Ectodermal cell (in vitro differentiated cells): Measurements from ENCODE around the gene PRRC2C.

Experiments
- H3K27ac ChIP-seq: 2 replicates; pipeline ENCODE4 v1.7.0; 2013; ENCODE audit warnings: mild to moderate bottlenecking, low read depth, low read length; ENCODE audit not compliant: insufficient read depth, poor library complexity, severe bottlenecking
- H3K27me3 ChIP-seq: 2 replicates; pipeline ENCODE4 v1.7.0; 2013; ENCODE audit warnings: mild to moderate bottlenecking, low read length; ENCODE audit not compliant: insufficient read depth, control insufficient read depth, poor library complexity, severe bottlenecking
- H3K36me3 ChIP-seq: one replicate; pipeline ENCODE4 v1.7.0; 2013; ENCODE audit warnings: low read length; ENCODE audit not compliant: control insufficient read depth, insufficient read depth
- H3K4me1 ChIP-seq: one replicate; pipeline ENCODE4 v1.7.0; 2013; ENCODE audit warnings: low read length; ENCODE audit not compliant: control insufficient read depth, insufficient read depth
- H3K4me3 ChIP-seq: 2 replicates; pipeline ENCODE4 v1.7.0; 2013; ENCODE audit warnings: low read depth, low read length, control low read depth; ENCODE audit not compliant: insufficient read depth
- H3K9me3 ChIP-seq: 2 replicates; pipeline ENCODE4 v1.7.0; 2013; ENCODE audit warnings: mild to moderate bottlenecking, low read length, moderate library complexity; ENCODE audit not compliant: control insufficient read depth
- WGBS, 2 experiments: methylation state at CpG; one replicate each; pipeline ENCODE4 v1.1.7; 2013; ENCODE audit warnings: missing lambda C conversion rate in 2 of 2; 5-methylcytosine and 5-hydroxymethylcytosine counted together

Gene PRRC2C

DNA sequence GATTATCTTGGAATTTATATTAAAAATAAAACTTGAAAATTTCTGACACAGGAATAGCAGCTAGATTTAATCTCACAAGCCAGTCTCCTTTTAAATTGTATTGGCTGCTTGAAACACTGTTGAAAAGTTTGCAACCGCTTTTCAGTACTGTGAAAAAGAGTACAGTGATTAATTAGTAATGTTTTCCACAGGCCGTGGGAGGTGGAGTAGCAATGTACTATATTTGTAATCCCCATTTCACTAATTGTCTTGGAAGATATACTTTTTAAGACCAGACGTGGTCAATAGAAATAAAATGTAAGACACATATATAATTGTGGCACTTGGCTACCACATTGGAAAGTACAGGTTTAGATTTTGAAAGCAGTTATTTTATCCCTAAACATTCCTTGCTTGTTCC, 95.9 kb downstream of the PRRC2C start:
- H3K4me1 ChIP-seq = no peaks in the 10 kb centered on the region
- no peaks in the 10 kb centered on the region for H3K27me3 ChIP-seq
- H3K36me3 ChIP-seq = peaks cover 62% of the 10 kb centered on the region
- no peaks in the 10 kb centered on the region for H3K9me3 ChIP-seq
- H3K27ac ChIP-seq = no peak overlapping the region
- 94% methylated on average over 2 of the region's 3 CpGs for WGBS, 2 experiments
- H3K4me3 ChIP-seq = no peak overlapping the region

DNA sequence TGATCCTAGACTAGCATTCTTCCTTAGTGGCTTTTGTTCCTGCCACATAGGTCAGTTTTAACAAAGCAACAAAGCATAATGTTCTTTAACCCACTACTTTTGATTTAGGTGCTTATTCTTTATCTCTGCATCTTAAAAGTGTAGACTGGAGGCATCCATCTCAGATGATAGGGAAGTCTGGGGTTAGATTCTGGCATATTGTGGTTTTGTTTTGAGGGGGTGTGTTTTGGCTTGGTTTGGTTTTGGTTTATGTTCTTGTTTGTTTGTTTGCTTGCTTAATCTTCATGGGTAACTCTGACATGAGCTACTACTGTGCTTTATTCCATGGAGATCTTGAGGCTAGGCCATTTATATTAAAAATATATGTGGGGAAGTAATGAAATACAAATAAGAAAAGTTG, 96.4 kb downstream of the PRRC2C start:
- peaks cover 57% of the 10 kb centered on the region for H3K36me3 ChIP-seq
- no peaks in the 10 kb centered on the region for H3K27me3 ChIP-seq
- no peaks in the 10 kb centered on the region for H3K4me1 ChIP-seq
- no peak overlapping the region for H3K4me3 ChIP-seq
- no peak overlapping the region for H3K27ac ChIP-seq
- H3K9me3 ChIP-seq = no peaks in the 10 kb centered on the region

DNA sequence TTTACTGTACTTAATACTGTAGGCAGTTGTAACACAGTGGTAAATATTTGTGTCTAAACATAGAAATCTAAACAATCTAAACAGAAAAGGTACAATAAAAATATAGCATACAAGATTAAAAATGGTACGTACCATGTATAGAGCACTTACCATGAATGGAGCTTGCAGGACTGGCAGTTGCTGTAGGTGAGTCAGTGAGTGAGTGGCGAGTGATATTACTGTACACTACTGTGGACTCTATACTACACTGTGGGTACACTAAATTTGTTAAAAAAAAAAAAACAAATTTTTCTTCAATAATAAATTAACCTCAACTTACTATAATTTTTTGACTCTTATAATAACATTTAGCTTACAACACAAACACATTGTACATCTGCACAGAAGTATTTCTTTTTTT, 97.3 kb downstream of the PRRC2C start:
- no peak overlapping the region for H3K4me3 ChIP-seq
- H3K27ac ChIP-seq = no peak overlapping the region
- WGBS, 2 experiments = 100% methylated on average over 2 of the region's 2 CpGs; no CpG with 5 or more reads in 1 of the 2 experiments
- no peaks in the 10 kb centered on the region for H3K9me3 ChIP-seq
- no peaks in the 10 kb centered on the region for H3K4me1 ChIP-seq
- H3K27me3 ChIP-seq = no peaks in the 10 kb centered on the region
- peaks cover 58% of the 10 kb centered on the region for H3K36me3 ChIP-seq

DNA sequence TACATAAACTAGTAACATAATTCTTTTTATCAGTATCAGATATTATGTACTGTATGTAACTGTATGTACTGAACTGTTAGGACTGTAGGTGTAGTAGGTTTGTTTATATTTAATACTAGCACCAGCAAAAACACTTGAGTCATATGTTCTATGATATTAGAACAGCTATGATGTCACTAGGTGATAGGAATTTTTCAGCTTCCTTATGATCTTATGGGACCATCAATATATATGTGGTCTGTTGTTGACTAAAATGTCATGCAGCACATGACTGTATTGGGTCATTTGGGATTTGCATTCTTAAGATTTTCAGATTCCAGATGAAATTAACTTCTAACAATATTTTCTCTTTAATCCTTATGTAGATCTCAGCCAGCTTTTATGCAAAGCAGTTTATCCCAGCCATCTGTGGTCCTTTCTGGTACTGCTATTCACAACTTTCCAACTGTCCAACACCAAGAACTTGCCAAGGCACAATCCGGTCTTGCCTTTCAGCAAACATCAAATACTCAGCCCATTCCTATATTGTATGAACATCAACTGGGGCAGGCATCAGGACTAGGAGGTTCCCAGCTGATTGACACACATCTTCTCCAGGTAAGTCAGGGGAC, 98.4 kb downstream of the PRRC2C start:
- Histone ChIP-seq H3K27me3 (no peaks in the 10 kb centered on the region), H3K36me3 (peaks cover 60% of the 10 kb centered on the region), H3K9me3 (no peaks in the 10 kb centered on the region), H3K27ac (no peak overlapping the region), H3K4me1 (no peaks in the 10 kb centered on the region), H3K4me3 (no peak overlapping the region)
- 95 to 100% methylated on average over 1 of the region's 1 CpG for WGBS, 2 experiments

DNA sequence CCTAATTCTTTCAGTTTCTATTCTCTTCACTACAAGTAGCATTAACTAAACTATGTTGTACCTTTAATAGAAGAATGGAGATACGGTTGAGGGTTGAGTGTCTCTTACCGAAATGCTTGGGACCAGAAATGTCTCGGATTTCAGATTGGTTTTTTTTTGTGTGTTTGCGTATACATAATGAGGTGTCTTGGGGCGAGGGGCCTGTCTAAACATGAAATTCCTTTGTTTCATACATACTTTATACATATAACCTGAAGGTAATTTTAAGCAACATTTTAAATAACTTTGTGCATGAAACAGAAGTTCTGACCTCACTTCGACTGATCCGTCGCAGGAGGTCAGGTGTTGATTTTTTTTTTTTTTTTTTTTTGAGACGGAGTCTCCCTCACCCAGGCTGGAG, 100.4 kb downstream of the PRRC2C start:
- Histone ChIP-seq H3K27ac (no peak overlapping the region), H3K36me3 (peaks cover 53% of the 10 kb centered on the region)

DNA sequence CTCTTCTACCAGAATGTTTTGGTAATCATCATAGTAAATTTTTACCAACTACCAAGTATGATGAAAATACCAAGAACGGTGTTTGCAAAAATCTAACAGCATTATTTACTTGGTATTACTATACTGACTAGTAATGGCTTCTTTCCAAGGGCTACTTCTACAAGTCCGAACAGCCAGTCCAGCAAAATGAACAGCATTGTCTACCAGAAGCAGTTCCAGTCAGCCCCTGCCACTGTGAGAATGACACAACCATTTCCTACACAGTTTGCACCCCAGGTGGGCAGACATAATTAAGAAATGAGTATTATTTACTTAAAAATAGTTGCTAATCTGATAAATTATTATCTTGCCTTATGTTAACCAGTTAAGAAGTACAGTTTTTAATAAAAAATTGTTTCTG, 102.9 kb downstream of the PRRC2C start:
- no peaks in the 10 kb centered on the region for H3K9me3 ChIP-seq
- H3K4me3 ChIP-seq = no peak overlapping the region
- 88 to 100% methylated on average over 1 to 2 of the region's 2 CpGs for WGBS, 2 experiments
- H3K27me3 ChIP-seq = no peaks in the 10 kb centered on the region
- no peaks in the 10 kb centered on the region for H3K4me1 ChIP-seq
- H3K27ac ChIP-seq = no peak overlapping the region
- H3K36me3 ChIP-seq = peaks cover 53% of the 10 kb centered on the region

More for the DNA sequence above, 100.4 kb downstream of the PRRC2C start:
- 95 to 98% methylated on average over 5 to 8 of the region's 9 CpGs for WGBS, 2 experiments
- H3K4me3 ChIP-seq = no peak overlapping the region
- no peaks in the 10 kb centered on the region for H3K9me3 ChIP-seq
- no peaks in the 10 kb centered on the region for H3K4me1 ChIP-seq
- no peaks in the 10 kb centered on the region for H3K27me3 ChIP-seq

DNA sequence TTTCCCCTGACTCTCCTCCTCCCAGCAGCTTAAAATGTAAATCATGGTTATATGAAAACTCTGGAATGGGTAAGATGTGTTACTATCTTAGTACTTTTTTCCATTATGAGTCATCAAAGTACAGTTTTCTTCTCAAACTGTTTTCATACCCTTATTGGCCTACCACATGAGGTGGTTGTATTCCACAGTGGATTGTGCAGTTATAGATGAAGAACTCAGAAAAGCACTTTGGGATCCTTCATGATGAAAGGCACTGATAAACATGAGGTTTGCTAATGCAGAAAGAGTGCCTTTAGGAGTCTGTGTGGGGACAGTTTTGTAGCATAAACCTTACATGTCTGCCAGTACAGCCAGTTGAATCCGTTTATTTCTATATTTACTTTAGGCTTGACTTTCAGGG, 104.7 kb downstream of the PRRC2C start:
- WGBS, 2 experiments = 100% methylated on average over 1 of the region's 1 CpG
- H3K27ac ChIP-seq = no peak overlapping the region
- no peaks in the 10 kb centered on the region for H3K4me1 ChIP-seq
- H3K36me3 ChIP-seq = peaks cover 39% of the 10 kb centered on the region
- no peak overlapping the region for H3K4me3 ChIP-seq
- H3K9me3 ChIP-seq = no peaks in the 10 kb centered on the region
- no peaks in the 10 kb centered on the region for H3K27me3 ChIP-seq

DNA sequence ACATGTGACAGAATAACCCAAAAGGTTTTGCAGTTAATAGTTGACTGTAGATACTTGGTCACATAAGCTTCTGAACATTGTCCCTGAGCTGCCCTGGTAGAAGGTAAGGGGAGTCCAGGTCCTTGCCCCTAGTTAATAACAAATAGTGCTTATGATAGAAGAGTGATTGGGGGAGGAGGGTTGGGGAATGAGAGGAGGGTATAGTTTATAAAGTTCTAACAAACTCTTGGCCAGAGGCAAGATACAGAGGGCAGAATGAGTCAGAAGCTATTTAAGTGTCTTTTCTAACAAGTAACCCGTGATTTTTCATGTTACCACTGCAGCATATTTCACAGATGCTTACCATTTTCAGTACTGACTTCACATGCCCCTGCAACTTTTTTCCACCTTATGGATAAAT, 110.0 kb downstream of the PRRC2C start:
- no peak overlapping the region for H3K4me3 ChIP-seq
- H3K27ac ChIP-seq = no peak overlapping the region
- H3K27me3 ChIP-seq = no peaks in the 10 kb centered on the region
- peaks cover 6% of the 10 kb centered on the region for H3K36me3 ChIP-seq
- H3K9me3 ChIP-seq = no peaks in the 10 kb centered on the region
- H3K4me1 ChIP-seq = no peaks in the 10 kb centered on the region
- WGBS, 2 experiments = 96 to 100% methylated on average over 1 of the region's 1 CpG

DNA sequence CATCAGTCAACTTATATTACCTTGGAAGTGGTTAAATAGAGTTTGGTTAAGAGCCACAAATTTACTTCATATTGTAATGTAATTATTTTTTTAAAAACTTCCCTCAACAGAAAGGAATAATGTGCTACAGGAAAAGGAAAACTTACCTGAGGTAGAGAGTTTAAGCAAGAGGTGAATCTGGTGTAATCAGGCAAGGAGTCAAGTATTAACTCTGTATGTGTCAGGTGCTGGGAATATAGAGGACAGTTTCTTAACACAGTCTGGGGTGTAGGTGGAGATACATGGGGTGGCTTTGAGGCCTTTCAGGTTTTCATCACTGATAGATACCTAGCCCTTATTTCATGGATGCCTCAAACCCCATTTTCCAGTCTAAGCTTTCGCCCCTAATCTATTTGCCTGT, 110.8 kb downstream of the PRRC2C start:
- no peak overlapping the region for H3K27ac ChIP-seq
- 100% methylated on average over 1 of the region's 1 CpG for WGBS, 2 experiments
- H3K36me3 ChIP-seq = peaks cover 6% of the 10 kb centered on the region
- no peak overlapping the region for H3K4me3 ChIP-seq
- no peaks in the 10 kb centered on the region for H3K4me1 ChIP-seq
- no peaks in the 10 kb centered on the region for H3K9me3 ChIP-seq
- H3K27me3 ChIP-seq = no peaks in the 10 kb centered on the region

DNA sequence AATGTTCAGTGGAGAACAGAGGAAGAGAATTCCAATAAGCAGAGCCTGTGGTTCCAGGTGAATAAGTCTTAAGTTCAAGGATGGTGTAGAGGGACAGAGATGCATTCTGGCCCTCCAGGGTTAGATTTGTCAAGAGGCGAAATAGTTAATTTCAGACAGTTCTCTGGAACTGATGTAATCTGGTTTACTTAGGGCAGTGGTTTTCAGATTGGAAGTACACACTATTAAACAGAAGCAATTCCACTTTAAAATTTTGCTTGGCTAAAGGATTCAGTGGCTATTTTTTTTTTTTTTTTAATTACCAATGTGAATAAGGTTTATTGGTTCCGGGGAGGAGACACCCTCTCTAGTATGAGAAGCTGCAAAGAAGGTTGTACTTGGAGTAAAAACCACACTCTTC, 111.4 kb downstream of the PRRC2C start:
- WGBS, 2 experiments = 86 to 96% methylated on average over 2 of the region's 2 CpGs
- H3K4me3 ChIP-seq = no peak overlapping the region
- H3K36me3 ChIP-seq = peaks cover 6% of the 10 kb centered on the region
- H3K27me3 ChIP-seq = no peaks in the 10 kb centered on the region
- no peak overlapping the region for H3K27ac ChIP-seq
- H3K9me3 ChIP-seq = no peaks in the 10 kb centered on the region
- no peaks in the 10 kb centered on the region for H3K4me1 ChIP-seq

DNA sequence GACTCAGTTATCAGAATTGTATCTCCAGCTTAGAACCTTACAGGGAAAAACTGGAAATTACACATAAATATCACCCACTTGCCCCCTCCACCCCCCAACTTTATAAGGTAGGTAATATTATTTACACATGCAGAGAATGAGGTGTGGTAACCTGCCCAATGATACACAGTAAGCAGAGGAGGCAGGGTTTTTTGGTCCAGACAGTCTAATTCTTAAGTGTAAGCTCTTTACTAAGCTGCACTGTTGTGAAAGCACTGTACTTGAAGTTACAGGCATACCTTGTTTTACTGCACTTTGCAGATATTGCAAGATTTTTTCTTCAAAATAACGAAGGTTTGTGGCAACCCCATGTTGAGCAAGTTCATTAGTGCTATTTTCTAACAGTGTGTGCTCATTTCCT, 111.9 kb downstream of the PRRC2C start:
- Histone ChIP-seq H3K27ac (no peak overlapping the region), H3K36me3 (peaks cover 3% of the 10 kb centered on the region), H3K4me1 (no peaks in the 10 kb centered on the region), H3K9me3 (no peaks in the 10 kb centered on the region), H3K4me3 (no peak overlapping the region), H3K27me3 (no peaks in the 10 kb centered on the region)
- WGBS, 2 experiments = 90 to 94% methylated on average over 1 of the region's 1 CpG
